Umbilical cord (tissue), 2 donors: ENCODE data around the gene CATSPERD. TPM values are rescaled to one million over a fixed set of nuclear protein-coding genes. Genes with fewer than 3 reads are reported as not detected.
"Not testable (repeated sequence)": the region's sequence is repeated elsewhere in the genome, so short reads cannot be mapped to it uniquely, and the experiment has no call there.

Source experiments
- DNase-seq: peaks from one replicate; pipeline ENCODE4 v3.0.0-alpha.2; 2015; ENCODE audit warnings: low spot score
- total RNA-seq: library from RNA; depleted of rRNA; stranded (reverse); fragments of >200 nt; gene quantifications from one replicate; pipeline ENCODE4 v1.2.3, GENCODE V29; 2014; ENCODE audit warnings: low replicate concordance; ENCODE audit not compliant: insufficient read depth

The CATSPERD gene
- total RNA-seq, 1 donor from 2014 or later, result not detected

GRCh38 chr19:5719274-5719960 lies 1.0 kb upstream of the CATSPERD start:
- peak; percentile 19 for DNase-seq

- DNase-seq, result no peak
These were observed 7.1 kb downstream of the CATSPERD start for GRCh38 chr19:5727453-5728050.

GRCh38 chr19:5733172-5733571 lies 12.7 kb downstream of the CATSPERD start:
- not testable (repeated sequence) for DNase-seq

GRCh38 chr19:5738423-5738822 lies 18.0 kb downstream of the CATSPERD start:
- no peak for DNase-seq

GRCh38 chr19:5742051-5742450 lies 21.6 kb downstream of the CATSPERD start:
- no peak for DNase-seq

- DNase-seq, result peak; percentile 10
These were observed 23.2 kb downstream of the CATSPERD start for GRCh38 chr19:5743630-5744029.

- not testable (repeated sequence) for DNase-seq
These were observed 24.6 kb downstream of the CATSPERD start for GRCh38 chr19:5744999-5745398.

GRCh38 chr19:5748920-5749319 lies 28.5 kb downstream of the CATSPERD start:
- DNase-seq, result not testable (repeated sequence)

GRCh38 chr19:5749505-5749904 lies 29.1 kb downstream of the CATSPERD start:
- DNase-seq, result no peak

GRCh38 chr19:5751709-5752108 lies 31.3 kb downstream of the CATSPERD start:
- DNase-seq, result no peak

GRCh38 chr19:5753743-5754142 lies 33.3 kb downstream of the CATSPERD start:
- no peak for DNase-seq

GRCh38 chr19:5762608-5763217 lies 42.3 kb downstream of the CATSPERD start:
- no peak for DNase-seq

GRCh38 chr19:5765220-5765619 lies 44.8 kb downstream of the CATSPERD start:
- no peak for DNase-seq

- no peak for DNase-seq
These were observed 47.5 kb downstream of the CATSPERD start for GRCh38 chr19:5767949-5768348.

GRCh38 chr19:5772416-5772815 lies 52.0 kb downstream of the CATSPERD start:
- DNase-seq, result no peak

GRCh38 chr19:5773276-5773675 lies 52.8 kb downstream of the CATSPERD start:
- DNase-seq, result no peak

- DNase-seq, result no peak
These were observed 54.5 kb downstream of the CATSPERD start for GRCh38 chr19:5774921-5775320.

- DNase-seq, result no peak
These were observed 55.4 kb downstream of the CATSPERD start for GRCh38 chr19:5775668-5776309.

GRCh38 chr19:5778402-5778801 lies 58.0 kb downstream of the CATSPERD start:
- DNase-seq, result no peak

GRCh38 chr19:5780916-5781315 lies 60.5 kb downstream of the CATSPERD start:
- DNase-seq, result not testable (repeated sequence)

- DNase-seq, result no peak
These were observed 61.9 kb downstream of the CATSPERD start for GRCh38 chr19:5782322-5782721.
